GM18517 (cell line): ENCODE measurements around the gene RPP30.
A peak's percentile ranks its signal among the peaks of the same experiment; 100 is the strongest.

Source experiments
- ATAC-seq: cut with Tn5 transposase; IDR thresholded peaks from one replicate; pipeline ENCODE4 v1.9.1; 2021; ENCODE audit warnings: mild to moderate bottlenecking, moderate library complexity; ENCODE audit not compliant: unreplicated experiment

The RPP30 gene

DNA sequence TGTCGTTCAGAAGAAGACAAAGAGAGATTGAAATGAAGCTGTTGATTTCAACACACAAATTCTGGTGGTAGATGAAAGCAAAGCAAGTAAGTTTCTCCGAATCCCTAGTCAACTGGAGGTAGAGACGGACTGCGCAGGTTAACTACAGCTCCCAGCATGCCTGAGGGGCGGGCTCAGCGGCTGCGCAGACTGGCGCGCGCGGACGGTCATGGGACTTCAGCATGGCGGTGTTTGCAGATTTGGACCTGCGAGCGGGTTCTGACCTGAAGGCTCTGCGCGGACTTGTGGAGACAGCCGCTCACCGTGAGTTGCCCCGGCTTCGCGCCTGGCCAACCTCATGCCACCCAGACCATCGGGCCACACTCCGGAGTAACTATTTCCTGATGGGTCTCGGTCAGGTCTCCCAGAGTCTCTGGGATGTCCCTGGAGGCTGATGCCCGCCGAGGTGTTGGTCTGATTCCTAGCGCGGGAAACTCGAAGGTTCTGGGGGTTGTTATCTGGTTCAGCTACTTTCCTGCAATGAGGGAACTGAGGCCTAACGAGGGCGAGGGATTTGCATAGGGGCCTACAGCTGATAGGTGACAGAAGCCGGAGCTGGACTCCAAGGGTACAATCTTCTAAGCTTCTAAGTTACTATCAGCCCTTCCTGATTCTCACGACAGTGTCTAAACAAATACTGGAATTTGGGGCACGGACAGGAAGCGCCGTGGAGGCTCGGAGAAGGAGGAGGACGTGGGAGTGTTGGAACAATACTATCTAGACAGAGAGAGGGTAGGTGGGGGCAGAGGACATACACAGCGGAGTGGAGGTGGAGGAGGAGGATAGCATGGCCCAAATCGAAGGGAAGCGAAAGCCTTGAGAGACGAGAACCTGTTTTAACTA is at the start of gene RPP30:
RPP30 (plus strand) TSS at position 209 of the 882 bp plus-strand sequence; CDS start at position 222, 13 bp downstream.
- ATAC-seq, result peak; percentile 84

- no peak for ATAC-seq
These were observed 49.3 kb upstream of the RPP30 start for GRCh38 chr10:90822508-90822907.

- ATAC-seq, result no peak
These were observed 39.7 kb upstream of the RPP30 start for GRCh38 chr10:90832111-90832510.

- no peak for ATAC-seq
These were observed 37.4 kb upstream of the RPP30 start for GRCh38 chr10:90834326-90834725.

DNA sequence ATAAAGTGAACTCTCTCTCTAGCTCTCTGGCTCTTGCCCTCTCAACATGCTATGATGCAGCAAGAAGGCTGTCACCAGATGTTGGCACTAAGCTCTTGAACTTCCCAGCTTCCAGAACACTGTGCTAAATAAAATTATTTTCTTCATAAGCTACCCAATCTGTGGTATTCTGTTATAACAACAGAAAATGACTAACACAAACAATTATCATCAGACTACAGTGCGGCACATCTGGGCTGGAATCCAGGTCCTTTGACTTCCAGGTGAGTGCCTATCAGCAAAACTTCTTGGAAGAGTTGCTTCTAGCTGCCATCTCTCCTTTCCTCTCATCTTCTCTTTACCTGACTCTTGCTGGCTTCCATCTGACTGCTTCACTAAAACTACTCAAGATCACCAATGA is 34.3 kb upstream of the RPP30 start:
- ATAC-seq, result no peak

GRCh38 chr10:90842725-90843124 is 29.0 kb upstream of the RPP30 start:
- no peak for ATAC-seq

DNA sequence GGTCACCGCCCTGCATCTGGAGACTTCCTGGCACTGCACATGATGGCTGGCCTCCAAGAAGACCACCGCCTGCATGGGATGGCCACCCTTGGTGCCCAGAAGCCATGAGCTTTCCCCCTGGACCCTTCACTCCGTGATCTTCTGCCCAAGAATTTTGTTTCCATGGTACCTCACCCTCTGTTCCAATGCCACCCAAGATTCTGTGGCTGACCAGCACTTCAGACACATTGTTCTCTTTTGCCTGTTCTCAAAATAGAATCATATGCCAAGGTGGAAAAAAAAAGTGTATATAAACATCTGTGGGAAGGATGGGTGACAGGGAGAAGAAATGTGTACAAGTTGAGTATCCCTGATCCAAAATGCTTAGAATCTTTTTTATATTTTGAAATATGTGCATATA is 26.0 kb upstream of the RPP30 start:
- no peak for ATAC-seq

GRCh38 chr10:90846746-90847145 is 25.0 kb upstream of the RPP30 start:
- no peak for ATAC-seq

DNA sequence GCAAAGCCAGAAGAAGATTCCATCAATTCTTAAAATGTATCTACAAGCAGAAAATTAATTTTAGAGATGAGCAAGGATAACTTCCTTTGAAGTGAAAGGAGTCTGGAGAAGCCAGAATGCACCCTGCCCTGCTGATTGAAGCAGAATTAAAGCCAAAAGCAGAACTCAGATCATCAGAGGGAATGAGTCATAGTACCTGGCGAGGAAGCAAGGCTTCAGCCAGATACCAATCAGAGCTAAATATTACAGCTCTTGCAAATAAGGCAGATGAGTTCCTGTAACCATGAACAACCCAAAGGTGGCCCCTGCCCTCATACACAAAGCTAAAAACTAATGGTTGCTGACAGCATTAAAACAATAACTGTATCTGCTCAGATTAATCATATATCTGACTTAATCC is 24.3 kb upstream of the RPP30 start:
- no peak for ATAC-seq

- no peak for ATAC-seq
These were observed 21.6 kb upstream of the RPP30 start for GRCh38 chr10:90849956-90850749.

DNA sequence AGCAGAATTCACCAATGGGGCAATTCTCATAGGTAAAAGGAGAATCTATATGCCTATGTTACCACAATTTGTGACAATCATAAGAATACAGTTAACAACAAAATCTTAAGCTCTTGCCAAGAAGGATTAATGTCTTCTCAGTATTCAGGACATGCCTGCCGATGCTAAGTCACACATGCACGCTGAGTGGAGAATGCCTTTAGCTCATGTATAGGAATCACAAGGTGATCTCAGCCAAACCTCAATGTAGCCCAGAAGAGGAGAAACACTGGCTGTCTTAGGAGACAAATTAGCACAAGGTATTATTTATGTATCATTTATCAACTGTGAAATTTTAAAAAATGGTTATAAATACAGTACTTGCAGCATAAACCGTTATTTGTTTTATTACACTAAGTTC is 16.6 kb upstream of the RPP30 start:
- no peak for ATAC-seq

GRCh38 chr10:90856261-90856660 is 15.5 kb upstream of the RPP30 start:
- no peak for ATAC-seq

DNA sequence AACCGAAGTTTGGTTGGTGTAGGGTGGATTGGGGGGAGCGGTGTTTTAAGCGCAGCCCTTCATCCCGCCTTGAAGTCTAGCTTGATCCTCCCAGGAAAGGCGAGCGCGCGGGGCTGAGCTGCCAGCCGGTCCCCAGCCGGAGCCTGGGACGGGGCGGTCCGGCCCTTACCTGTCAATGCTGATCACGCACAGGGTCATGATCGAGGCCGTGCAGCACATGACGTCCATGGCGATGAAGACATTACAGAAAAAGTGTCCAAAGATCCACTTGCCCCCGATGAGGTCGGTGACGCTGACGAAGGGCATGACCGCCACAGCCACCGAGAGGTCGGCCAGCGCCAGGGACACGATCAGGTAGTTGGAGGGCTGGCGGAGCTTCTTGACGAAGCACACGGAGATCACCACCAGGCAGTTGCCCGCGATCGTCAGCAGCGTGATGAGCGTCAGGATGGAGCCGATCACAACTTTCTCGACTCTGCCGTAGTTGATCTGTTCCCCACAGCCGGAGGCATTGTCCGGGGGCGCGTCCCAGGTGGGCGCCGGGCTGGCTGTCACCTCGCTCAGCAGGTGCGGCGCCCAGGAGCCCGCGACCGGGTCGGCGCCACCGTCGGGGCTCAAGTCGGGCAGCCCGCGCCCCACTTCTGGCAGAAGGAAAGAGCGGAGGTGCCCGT is 14.7 kb upstream of the RPP30 start:
- ATAC-seq, result peak; percentile 18

DNA sequence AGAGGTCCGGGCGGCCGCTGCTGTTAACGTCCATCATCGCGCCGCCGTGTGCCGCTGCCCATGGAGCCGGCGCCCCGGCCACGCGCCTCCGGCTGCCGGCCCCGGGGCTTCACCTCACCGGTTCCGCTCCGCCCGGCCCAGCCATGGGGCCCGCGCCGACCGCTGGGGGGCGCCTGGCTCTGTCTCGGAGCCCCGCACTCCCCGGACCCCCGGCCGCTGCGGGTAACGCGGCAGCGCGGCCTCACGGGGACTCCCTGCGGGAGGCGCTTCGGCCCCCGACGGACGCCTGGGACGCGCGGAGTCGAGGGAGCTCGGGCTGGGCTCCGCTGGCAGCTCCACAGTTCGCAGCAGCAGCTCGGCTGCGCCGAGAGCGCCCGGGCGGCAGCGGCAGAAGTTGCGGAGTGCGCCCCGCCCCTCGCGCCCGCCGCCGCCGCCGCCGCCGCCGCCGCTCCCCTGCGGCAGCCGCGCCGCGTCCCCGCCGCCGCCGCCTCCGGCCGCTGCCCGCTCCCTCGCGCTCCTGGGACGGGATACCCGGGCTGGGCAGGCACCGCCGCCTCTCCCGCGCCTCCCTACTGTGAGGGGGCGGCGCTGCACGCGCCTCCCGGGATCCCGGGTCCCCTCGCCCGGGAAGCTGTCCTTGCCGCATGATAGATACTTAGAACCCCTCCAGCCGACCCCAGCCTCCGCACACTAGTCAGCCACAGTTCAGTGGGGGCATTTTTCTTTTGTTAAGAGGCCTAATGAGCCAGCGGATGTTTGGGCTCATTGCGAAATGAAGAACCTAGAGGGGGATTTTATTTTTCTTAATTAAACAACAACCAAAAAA is 13.9 kb upstream of the RPP30 start, which contains the start of gene HTR7:
HTR7 (minus strand) TSS at position 405 of the 826 bp plus-strand sequence; CDS start at position 37, 368 bp downstream.
- ATAC-seq, result peak; percentile 68

DNA sequence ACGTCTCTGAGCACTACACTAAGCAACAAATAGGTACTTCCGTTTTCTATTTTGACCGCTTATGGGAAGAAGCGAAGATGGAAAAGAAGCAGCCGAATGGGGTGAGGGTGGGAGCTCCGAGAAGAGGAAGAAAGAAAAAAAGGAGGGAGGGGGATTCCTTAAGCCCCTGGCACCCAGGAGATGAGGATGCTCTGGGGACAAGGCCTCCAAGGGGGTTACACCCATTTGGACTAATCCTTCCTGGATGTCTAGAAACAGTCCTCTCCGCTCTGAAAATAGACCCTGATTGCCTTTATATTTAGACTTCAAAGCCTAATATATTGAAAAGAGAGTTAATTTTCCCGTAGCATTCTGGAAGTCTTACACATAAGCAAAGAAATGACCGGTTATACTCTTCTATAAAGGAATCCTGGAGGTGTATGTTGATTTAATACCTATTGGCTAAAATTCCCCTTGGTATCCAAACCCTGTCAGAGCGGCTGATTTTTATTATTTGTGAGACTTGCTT is 13.3 kb upstream of the RPP30 start:
- ATAC-seq, result no peak

GRCh38 chr10:90859321-90859751 is 12.4 kb upstream of the RPP30 start:
- ATAC-seq, result no peak

DNA sequence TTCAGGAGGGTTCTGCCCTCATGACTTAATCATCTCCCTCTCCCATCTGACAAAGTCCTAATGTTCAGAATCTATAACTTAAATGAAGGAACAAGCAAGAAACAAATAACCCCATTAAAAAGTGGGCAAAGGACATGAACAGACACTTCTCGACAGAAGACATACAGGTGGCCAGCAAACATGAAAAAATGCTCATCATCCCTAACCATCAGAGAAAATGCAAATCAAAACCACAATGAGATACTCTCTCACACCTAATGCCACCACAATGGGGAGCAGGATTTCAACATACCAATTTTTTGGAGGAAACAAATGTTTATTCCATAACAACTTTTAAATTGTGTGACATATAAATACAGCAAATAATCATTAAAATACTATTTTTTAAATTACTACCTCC is 11.0 kb upstream of the RPP30 start:
- no peak for ATAC-seq

GRCh38 chr10:90862908-90863514 is 8.8 kb upstream of the RPP30 start:
- ATAC-seq, result no peak

DNA sequence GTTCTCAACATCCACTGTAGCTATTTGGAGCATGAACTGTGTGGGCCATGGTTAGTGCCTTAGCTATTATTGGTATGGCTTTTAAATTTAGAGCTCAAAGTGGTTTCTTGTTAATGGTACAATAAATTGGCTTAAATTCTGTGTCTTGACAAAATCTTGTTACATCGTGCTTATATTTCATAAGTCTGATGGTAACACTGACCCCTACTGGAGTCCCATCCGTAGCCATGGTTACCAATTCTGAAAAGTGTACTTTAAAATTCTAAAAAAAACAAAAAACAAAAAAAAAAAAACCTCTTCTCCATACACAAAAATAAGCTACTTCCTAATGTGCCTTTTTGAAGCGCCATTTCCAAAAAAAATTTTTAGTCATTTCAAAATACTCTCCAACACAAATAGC is 6.4 kb upstream of the RPP30 start:
- no peak for ATAC-seq
